HepG2 (cell line): ENCODE measurements around the gene GYS1. TPM values are rescaled to one million over a fixed set of nuclear protein-coding genes. Genes with fewer than 3 reads are reported as not detected.

Experiments used
- HMG20A ChIP-seq: IDR thresholded peaks from 2 replicates; pipeline ENCODE4 v1.6.1; 2016; ENCODE audit warnings: borderline replicate concordance
- HMGXB3 ChIP-seq: sonication (generic); formaldehyde crosslinking; IDR thresholded peaks from 2 replicates; pipeline ENCODE4 v1.4.0; 2020; ENCODE audit warnings: missing genetic modification reagents, borderline replicate concordance
- HOXA9 ChIP-seq: sonication (generic); formaldehyde crosslinking; IDR thresholded peaks from 2 replicates; pipeline ENCODE4 v1.8.1; 2022; ENCODE audit warnings: missing genetic modification reagents, mild to moderate bottlenecking, moderate library complexity, borderline replicate concordance
- IKZF5 ChIP-seq: IDR thresholded peaks from 2 replicates; pipeline ENCODE4 v1.6.1; 2018; ENCODE audit warnings: missing genetic modification reagents, mild to moderate bottlenecking, missing compliant biosample characterization
- ISL2 ChIP-seq: sonication (generic); formaldehyde crosslinking; IDR thresholded peaks from 2 replicates; pipeline ENCODE4 v1.5.0; 2020; ENCODE audit warnings: missing genetic modification reagents
- MAF1 ChIP-seq: sonication (generic); formaldehyde crosslinking; IDR thresholded peaks from 2 replicates; pipeline ENCODE4 v1.5.0; 2020; ENCODE audit warnings: missing genetic modification reagents, borderline replicate concordance
- MAZ ChIP-seq, 2 experiments: sonication (generic) in 1 of 2; formaldehyde crosslinking in 1 of 2; IDR thresholded peaks; 2 replicates each; pipeline versions ENCODE4 v1.5.0 to v1.6.1; 2012 to 2020; ENCODE audit warnings: low read depth in 2 of 2, mild to moderate bottlenecking in 2 of 2, borderline replicate concordance in 1 of 2, improper control_type of control experiment in 1 of 2, low read length in 1 of 2, missing genetic modification reagents in 1 of 2, moderate library complexity in 1 of 2
- NFE2L1 ChIP-seq: sonication (generic); formaldehyde crosslinking; IDR thresholded peaks from 2 replicates; pipeline ENCODE4 v1.4.0; 2020; ENCODE audit warnings: missing genetic modification reagents, mild to moderate bottlenecking, borderline replicate concordance
- POLR2A ChIP-seq, 2 experiments: IDR thresholded peaks; 2 replicates each; pipeline ENCODE4 v1.6.1; 2011; ENCODE audit warnings: low read depth in 2 of 2, low read length in 2 of 2, mild to moderate bottlenecking in 1 of 2, moderate library complexity in 1 of 2; ENCODE audit not compliant: insufficient read depth in 1 of 2
- RELA ChIP-seq: sonication (generic); formaldehyde crosslinking; IDR thresholded peaks from 2 replicates; pipeline ENCODE4 v1.4.0; 2020; ENCODE audit warnings: missing genetic modification reagents
- SIX4 ChIP-seq: sonication (generic); formaldehyde crosslinking; IDR thresholded peaks from 2 replicates; pipeline ENCODE4 v1.4.0; 2020; ENCODE audit warnings: missing genetic modification reagents
- ZBTB4 ChIP-seq: sonication (generic); formaldehyde crosslinking; IDR thresholded peaks from 2 replicates; pipeline ENCODE4 v1.4.0; 2020; ENCODE audit warnings: missing genetic modification reagents, mild to moderate bottlenecking, borderline replicate concordance
- ZNF224 ChIP-seq: sonication (generic); formaldehyde crosslinking; IDR thresholded peaks from 2 replicates; pipeline ENCODE4 v1.5.0; 2020; ENCODE audit warnings: mild to moderate bottlenecking, missing genetic modification reagents
- ZNF414 ChIP-seq: sonication (generic); formaldehyde crosslinking; IDR thresholded peaks from 2 replicates; pipeline ENCODE4 v1.5.0; 2020; ENCODE audit warnings: missing genetic modification reagents
- ZNF598 ChIP-seq: sonication (generic); formaldehyde crosslinking; IDR thresholded peaks from 2 replicates; pipeline ENCODE4 v1.5.1; 2020; ENCODE audit warnings: mild to moderate bottlenecking, missing genetic modification reagents, borderline replicate concordance
- ZNF652 ChIP-seq: IDR thresholded peaks from 2 replicates; pipeline ENCODE4 v1.6.1; 2016; ENCODE audit warnings: low read depth, borderline replicate concordance
- polyA plus RNA-seq, 8 experiments: library from polyadenylated mRNA; depleted of rRNA in 3 of 8; stranded (reverse) in 7 of 8; unstranded in 1 of 8; fragments of >200 nt; fragmentation: Illumina TruSeq in 4 of 8; extraction: Trizol in 4 of 8; gene quantifications; 2 replicates each; pipeline versions ENCODE4 v1.2.1 to v1.2.3, GENCODE V29; 2011 to 2016; ENCODE audit warnings: low read depth in 4 of 8, missing spikeins in 1 of 8, mixed read lengths in 1 of 8; ENCODE audit not compliant: insufficient read depth in 1 of 8
- total RNA-seq, 5 experiments: library from RNA; depleted of rRNA; stranded (reverse); fragments of >200 nt; fragmentation: Illumina TruSeq; extraction: Trizol; gene quantifications; 2 replicates each; pipeline ENCODE4 v1.2.3, GENCODE V29; 2016; ENCODE audit warnings: low read depth in 1 of 5

GYS1 gene
- total and polyA plus RNA-seq, 2 of the 13 experiments (the other 11 are each of a cell fraction or from before 2014, with no cell fraction given), result 18.4 to 42.1 TPM

- TF ChIP-seq ZNF414 (CRISPR knock-in tag) (peak; percentile 71; the same call in 1 of the 2 replicates), ZBTB4 (CRISPR knock-in tag) (peak; percentile 56; the same call in 1 of the 2 replicates), POLR2A (IDR thresholded peaks at IDR 0.05; ENCODE audit: insufficient read depth in 1 of 2, low read depth in 2 of 2, low read length in 2 of 2) (peak; percentile 97), HMGXB3 (CRISPR knock-in tag) (peak; percentile 54; the same call in 1 of the 2 replicates), ZNF652 (CRISPR knock-in tag) (0 out of 2 replicates have a peak, but pooled peaks have one; percentile 20), MAZ (IDR thresholded peaks at IDR 0.05; ENCODE audit: borderline replicate concordance, low read depth, low read length) (peak; percentile 84; the same call in 1 of the 2 replicates), MAZ (CRISPR knock-in tag; IDR thresholded peaks at IDR 0.05; ENCODE audit: low read depth) (peak; percentile 93), HMG20A (CRISPR knock-in tag) (peak; percentile 57; the same call in 1 of the 2 replicates), HOXA9 (CRISPR knock-in tag) (no peak), ZNF598 (CRISPR knock-in tag) (peak; percentile 92; the same call in 1 of the 2 replicates), MAF1 (CRISPR knock-in tag) (peak; percentile 20; the same call in 1 of the 2 replicates), RELA (CRISPR knock-in tag) (peak; percentile 27; the same call in 1 of the 2 replicates), ISL2 (CRISPR knock-in tag) (peak; percentile 70), NFE2L1 (CRISPR knock-in tag) (no peak), SIX4 (CRISPR knock-in tag) (0 out of 2 replicates have a peak, but pooled peaks have one; percentile 12), IKZF5 (CRISPR knock-in tag) (peak; percentile 74; the same call in 1 of the 2 replicates), ZNF224 (CRISPR knock-in tag) (no peak; the same call in 1 of the 2 replicates)
These were observed 30.9 kb downstream of the GYS1 start (continued) for GRCh38 chr19:48962029-48962848.
